GM12878 (cell line): Measurements from ENCODE around the gene SLC39A11. TPM values are rescaled to one million over a fixed set of nuclear protein-coding genes. Genes with fewer than 3 reads are reported as not detected.

ENCODE experiments used
- ATAC-seq: fragments of 200-7000 bp; cut with Tn5 transposase; 3 replicates; pipeline ENCODE4 v1.9.1; 2020; ENCODE audit warnings: mild to moderate bottlenecking, moderate library complexity
- BruUV-seq: library from RNA; stranded (reverse); fragments of 400-500 nt; replicated peaks from 2 replicates; lab custom pipeline; 2021; lab: Mats Ljungman, UMichigan
- CTCF ChIA-PET: fragments of 300-600 bp; sonication (Branson Sonifier 250); formaldehyde crosslinking; extraction: SDS; loops from one replicate; lab custom pipeline; 2021; ENCODE audit warnings: inconsistent platforms; lab: Yijun Ruan, JAX
- POLR2A ChIA-PET: fragments of 350-600 bp; formaldehyde crosslinking; extraction: SDS; loops from one replicate; lab custom pipeline; 2021; ENCODE audit warnings: inconsistent platforms; lab: Charles Lee
- RAD21 ChIA-PET: fragments of 300-600 bp; sonication (Branson Sonifier 250); formaldehyde crosslinking; loops from one replicate; lab custom pipeline; 2023; ENCODE audit warnings: antibody characterized with exemption; ENCODE audit not compliant: unreplicated experiment; lab: Charles Lee
- SMC1A ChIA-PET: fragments of 300-600 bp; sonication (Branson Sonifier 250); formaldehyde crosslinking; loops from one replicate; lab custom pipeline; 2023; ENCODE audit not compliant: unreplicated experiment, uncharacterized antibody; lab: Charles Lee
- DNase-seq: peaks from one replicate; pipeline ENCODE4 v3.0.0-alpha.2; 2011; ENCODE audit warnings: low read depth, low spot score
- FAIRE-seq: peaks from 3 replicates; lab custom pipeline; 2011; peaks lifted over from hg19 to GRCh38; lab: Jason Lieb, UNC
- H2AFZ ChIP-seq: 2 replicates; pipeline ENCODE4 v1.6.0; 2011; ENCODE audit warnings: low read depth, low read length, control low read depth; ENCODE audit not compliant: control insufficient read depth
- H3K27ac ChIP-seq: 2 replicates; pipeline ENCODE4 v1.5.1; 2011; ENCODE audit warnings: control low read depth; ENCODE audit not compliant: control insufficient read depth, insufficient read depth
- H3K27me3 ChIP-seq, 2 experiments: replicated peaks in 1 of 2; 2 replicates each; pipeline versions ENCODE4 v1.6.0 to v1.6.1; 2011; ENCODE audit warnings: low read length in 1 of 2; ENCODE audit not compliant: control insufficient read depth in 2 of 2, insufficient read depth in 2 of 2
- H3K36me3 ChIP-seq, 2 experiments: 2 replicates each; pipeline ENCODE4 v1.5.1; 2011; ENCODE audit warnings: low read length in 1 of 2; ENCODE audit not compliant: control insufficient read depth in 2 of 2, insufficient read depth in 2 of 2
- H3K4me1 ChIP-seq: 2 replicates; pipeline ENCODE4 v1.6.1; 2011; ENCODE audit warnings: mild to moderate bottlenecking, low read length, moderate library complexity, mixed read lengths; ENCODE audit not compliant: control insufficient read depth, insufficient read depth
- H3K4me2 ChIP-seq: 2 replicates; pipeline ENCODE4 v1.6.0; 2011; ENCODE audit warnings: control low read depth; ENCODE audit not compliant: control insufficient read depth, insufficient read depth
- H3K4me3 ChIP-seq: fragments of 200-600 bp; sonication (generic); 2 replicates; pipeline ENCODE4 v1.5.1; 2016
- H3K79me2 ChIP-seq: 2 replicates; pipeline ENCODE4 v1.6.0; 2011; ENCODE audit warnings: low read length; ENCODE audit not compliant: control insufficient read depth, insufficient read depth
- H3K9ac ChIP-seq: 2 replicates; pipeline ENCODE4 v1.8.0; 2011; ENCODE audit warnings: low read length, control low read depth, mixed read lengths; ENCODE audit not compliant: control insufficient read depth, insufficient read depth
- H3K9me3 ChIP-seq: replicated peaks from 3 replicates; pipeline ENCODE4 v1.5.1; 2011; ENCODE audit warnings: mild to moderate bottlenecking, low read length; ENCODE audit not compliant: control insufficient read depth, insufficient read depth
- H4K20me1 ChIP-seq: 2 replicates; pipeline ENCODE4 v1.6.0; 2011; ENCODE audit not compliant: control insufficient read depth, insufficient read depth
- BHLHE40 ChIP-seq, 2 experiments: fragments of 450-650 bp in 1 of 2; IDR thresholded peaks; 2 replicates each; pipeline ENCODE4 v1.6.1; 2011 to 2017; ENCODE audit warnings: low read depth in 2 of 2, borderline replicate concordance in 1 of 2, improper control_type of control experiment in 1 of 2, low read length in 1 of 2, mild to moderate bottlenecking in 1 of 2
- DPF2 ChIP-seq: fragments of 450-650 bp; IDR thresholded peaks from 2 replicates; pipeline ENCODE4 v1.6.1; 2017; ENCODE audit warnings: mild to moderate bottlenecking
- EGR1 ChIP-seq, 2 experiments: IDR thresholded peaks; 1 replicate in 1 of 2; 2 replicates in 1 of 2; pipeline ENCODE4 v1.6.1; 2011 to 2012; ENCODE audit warnings: low read depth in 2 of 2, low read length in 2 of 2, borderline replicate concordance in 1 of 2, mild to moderate bottlenecking in 1 of 2, moderate library complexity in 1 of 2
- FOXK2 ChIP-seq: fragments of 450-650 bp; IDR thresholded peaks from 2 replicates; pipeline ENCODE4 v1.6.1; 2017; ENCODE audit warnings: mild to moderate bottlenecking, moderate library complexity
- GATAD2B ChIP-seq: fragments of 450-650 bp; conservative IDR thresholded peaks from 2 replicates; pipeline ENCODE4 v1.6.1; 2017; ENCODE audit warnings: low read depth, mild to moderate bottlenecking, moderate library complexity
- KLF5 ChIP-seq: fragments of 450-650 bp; IDR thresholded peaks from 2 replicates; pipeline ENCODE4 v1.6.1; 2014; ENCODE audit warnings: mild to moderate bottlenecking; ENCODE audit not compliant: partially characterized antibody
- NFYB ChIP-seq: IDR thresholded peaks from 2 replicates; pipeline ENCODE4 v1.6.1; 2011; ENCODE audit warnings: low read depth, mild to moderate bottlenecking, low read length, improper control_type of control experiment, moderate library complexity; ENCODE audit not compliant: insufficient read depth
- NR2C2 ChIP-seq: IDR thresholded peaks from 2 replicates; pipeline ENCODE4 v1.6.1; 2011; ENCODE audit warnings: borderline replicate concordance, low read depth; ENCODE audit not compliant: control insufficient read depth, insufficient read length
- PAX5 ChIP-seq: IDR thresholded peaks from 2 replicates; pipeline ENCODE4 v1.6.1; 2011; ENCODE audit warnings: low read depth, low read length, borderline replicate concordance
- RAD21 ChIP-seq: IDR thresholded peaks from 2 replicates; pipeline ENCODE4 v1.6.1; 2011; ENCODE audit warnings: mild to moderate bottlenecking, low read depth, low read length, moderate library complexity; ENCODE audit not compliant: insufficient read depth
- TAF1 ChIP-seq: IDR thresholded peaks from 2 replicates; pipeline ENCODE4 v1.6.1; 2011; ENCODE audit warnings: mild to moderate bottlenecking, low read depth, low read length, borderline replicate concordance
- ZNF207 ChIP-seq: fragments of 450-650 bp; IDR thresholded peaks from 2 replicates; pipeline ENCODE4 v1.6.1; 2014; ENCODE audit warnings: antibody characterized with exemption, mild to moderate bottlenecking, borderline replicate concordance
- ZNF622 ChIP-seq: fragments of 450-650 bp; IDR thresholded peaks from 2 replicates; pipeline ENCODE4 v1.6.1; 2017; ENCODE audit warnings: mild to moderate bottlenecking, inconsistent platforms
- WGBS: methylation state at CpG from one replicate; pipeline ENCODE4 v1.1.6; 2016; ENCODE audit warnings: low lambda C conversion rate; ENCODE audit not compliant: insufficient replicate concordance, insufficient coverage; ENCODE audit errors: missing lambda C conversion rate; 5-methylcytosine and 5-hydroxymethylcytosine counted together
- in situ Hi-C: fragments of 300-500 bp; cut with MboI; formaldehyde crosslinking; loops from 9 replicates; pipeline ENCODE4 v1.14.3; 2018; ENCODE audit warnings: mixed read lengths
- intact Hi-C: fragments of 100-400 bp; cut with micrococcal nuclease; formaldehyde crosslinking; loops from one replicate; pipeline ENCODE4 v1.14.2; 2022; ENCODE audit not compliant: unreplicated experiment
- polyA plus RNA-seq, 11 experiments: library from polyadenylated mRNA; depleted of rRNA in 4 of 11; unstranded in 6 of 11; stranded (reverse) in 5 of 11; fragments of >200 nt; fragmentation: Nextera tagmentation in 4 of 11; fragmentation: Illumina TruSeq in 1 of 11; extraction: Ambion mirVana in 4 of 11; extraction: Trizol in 1 of 11; gene quantifications; 1 replicate in 1 of 11; 2 replicates in 10 of 11; pipeline versions ENCODE4 v1.2.1 to v1.2.3, GENCODE V29; 2011 to 2016; ENCODE audit warnings: inconsistent platforms in 2 of 11, missing spikeins in 2 of 11, low read depth in 1 of 11
- total RNA-seq, 4 experiments: library from RNA; depleted of rRNA in 3 of 4; stranded (reverse); fragments of >200 nt in 3 of 4; fragmentation: Illumina TruSeq in 1 of 4; extraction: Trizol in 1 of 4; gene quantifications; 2 replicates each; pipeline versions ENCODE4 v1.2.1 to v1.2.3, GENCODE V29; 2013 to 2021
- TF ChIP-seq, protein P1 (sequence below): fragments of 450-650 bp; IDR thresholded peaks from 2 replicates; pipeline ENCODE4 v1.6.1; 2014; ENCODE audit warnings: mild to moderate bottlenecking
- TF ChIP-seq, protein P2 (sequence below), 3 experiments: IDR thresholded peaks in 2 of 3; conservative IDR thresholded peaks in 1 of 3; 2 replicates each; pipeline ENCODE4 v1.5.1; 2011; ENCODE audit warnings: low read depth in 3 of 3, low read length in 3 of 3, mild to moderate bottlenecking in 3 of 3, control low read depth in 2 of 3, moderate library complexity in 2 of 3, inconsistent platforms in 1 of 3, mixed read lengths in 1 of 3; ENCODE audit not compliant: control insufficient read depth in 2 of 3, insufficient read depth in 1 of 3; ENCODE audit errors: extremely low read depth in 1 of 3
- TF ChIP-seq, protein P3 (sequence below): IDR thresholded peaks from 2 replicates; pipeline ENCODE4 v1.6.1; 2012; ENCODE audit warnings: low read depth, low read length, improper control_type of control experiment

The SLC39A11 gene
- total and polyA plus RNA-seq, 10 of the 15 experiments (the other 5 are each of a cell fraction or from before 2014, with no cell fraction given) = 8.6 to 23.8 (median 14.0) TPM

DNA sequence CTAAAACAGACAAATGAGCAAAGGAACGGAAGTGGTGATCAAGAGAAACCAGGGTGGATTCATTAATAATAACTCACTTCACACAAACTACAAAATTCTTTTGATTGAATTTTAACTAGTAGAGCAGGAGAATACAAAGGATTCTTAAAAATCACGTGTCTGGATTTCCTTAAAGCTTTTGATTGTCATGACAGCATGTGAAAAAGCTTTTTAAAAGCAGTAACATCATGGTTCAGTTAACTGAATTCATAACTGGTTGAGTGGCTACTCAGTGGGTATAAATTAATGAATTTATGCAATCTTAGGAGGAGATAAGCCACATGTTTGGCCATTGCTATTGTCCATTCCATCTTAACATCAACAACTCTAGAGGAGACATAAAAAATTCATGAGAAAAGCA lies 333.2 kb downstream of the SLC39A11 start (continued):
- no peak for TF ChIP-seq NFYB
- no peak for TF ChIP-seq EGR1 (IDR thresholded peaks at IDR 0.05; ENCODE audit: borderline replicate concordance in 1 of 2, low read depth in 2 of 2, low read length in 2 of 2)
- TF ChIP-seq RAD21 = no peak
- TF ChIP-seq GATAD2B = no peak
- TF ChIP-seq ZNF622 = no peak
- TF ChIP-seq FOXK2 = no peak
- TF ChIP-seq, all 136 proteins: peak for 0

DNA sequence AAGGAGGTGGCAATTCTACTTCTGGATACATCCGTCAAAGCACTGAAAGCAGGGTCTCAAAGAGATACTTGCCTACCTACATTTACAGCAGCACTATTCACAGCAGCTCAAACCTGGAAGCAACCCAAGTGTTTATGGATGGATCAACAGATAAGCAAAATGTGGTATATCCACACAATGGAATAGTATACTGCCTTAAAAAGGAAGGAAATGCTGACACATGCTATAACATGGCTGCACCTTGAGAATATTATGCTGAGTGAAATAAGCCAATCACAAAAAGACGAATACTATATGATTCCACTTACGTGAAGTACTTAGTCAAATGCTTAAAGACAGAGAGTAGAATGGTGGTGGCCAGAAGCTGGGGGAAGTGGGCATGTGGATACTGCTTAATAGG lies 336.2 kb downstream of the SLC39A11 start:
- ATAC-seq (no peak), DNase-seq (no peak), FAIRE-seq (no peak)
- Histone ChIP-seq H3K9ac (no peak overlapping the region), H3K27me3 (no peaks in the 10 kb centered on the region), H4K20me1 (no peaks in the 10 kb centered on the region), H3K4me3 (no peak overlapping the region), H3K4me2 (no peak overlapping the region), H3K79me2 (no peaks in the 10 kb centered on the region), H2AFZ (no peak overlapping the region), H3K4me1 (no peaks in the 10 kb centered on the region), H3K36me3 (no peaks in the 10 kb centered on the region), H3K9me3 (no peaks in the 10 kb centered on the region), H3K27ac (no peak overlapping the region)
- WGBS = 93% methylated on average over 3 of the region's 3 CpGs
- in situ Hi-C loops (no loop called here), intact Hi-C loops (no loop called here)
- ChIA-PET CTCF (no interaction called here), RAD21 (no interaction called here), POLR2A (no interaction called here), SMC1A (no interaction called here)
- TF ChIP-seq, protein P1, sequence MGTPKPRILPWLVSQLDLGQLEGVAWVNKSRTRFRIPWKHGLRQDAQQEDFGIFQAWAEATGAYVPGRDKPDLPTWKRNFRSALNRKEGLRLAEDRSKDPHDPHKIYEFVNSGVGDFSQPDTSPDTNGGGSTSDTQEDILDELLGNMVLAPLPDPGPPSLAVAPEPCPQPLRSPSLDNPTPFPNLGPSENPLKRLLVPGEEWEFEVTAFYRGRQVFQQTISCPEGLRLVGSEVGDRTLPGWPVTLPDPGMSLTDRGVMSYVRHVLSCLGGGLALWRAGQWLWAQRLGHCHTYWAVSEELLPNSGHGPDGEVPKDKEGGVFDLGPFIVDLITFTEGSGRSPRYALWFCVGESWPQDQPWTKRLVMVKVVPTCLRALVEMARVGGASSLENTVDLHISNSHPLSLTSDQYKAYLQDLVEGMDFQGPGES = no peak
- no peak for TF ChIP-seq PAX5
- TF ChIP-seq KLF5 = no peak
- TF ChIP-seq, protein P2, sequence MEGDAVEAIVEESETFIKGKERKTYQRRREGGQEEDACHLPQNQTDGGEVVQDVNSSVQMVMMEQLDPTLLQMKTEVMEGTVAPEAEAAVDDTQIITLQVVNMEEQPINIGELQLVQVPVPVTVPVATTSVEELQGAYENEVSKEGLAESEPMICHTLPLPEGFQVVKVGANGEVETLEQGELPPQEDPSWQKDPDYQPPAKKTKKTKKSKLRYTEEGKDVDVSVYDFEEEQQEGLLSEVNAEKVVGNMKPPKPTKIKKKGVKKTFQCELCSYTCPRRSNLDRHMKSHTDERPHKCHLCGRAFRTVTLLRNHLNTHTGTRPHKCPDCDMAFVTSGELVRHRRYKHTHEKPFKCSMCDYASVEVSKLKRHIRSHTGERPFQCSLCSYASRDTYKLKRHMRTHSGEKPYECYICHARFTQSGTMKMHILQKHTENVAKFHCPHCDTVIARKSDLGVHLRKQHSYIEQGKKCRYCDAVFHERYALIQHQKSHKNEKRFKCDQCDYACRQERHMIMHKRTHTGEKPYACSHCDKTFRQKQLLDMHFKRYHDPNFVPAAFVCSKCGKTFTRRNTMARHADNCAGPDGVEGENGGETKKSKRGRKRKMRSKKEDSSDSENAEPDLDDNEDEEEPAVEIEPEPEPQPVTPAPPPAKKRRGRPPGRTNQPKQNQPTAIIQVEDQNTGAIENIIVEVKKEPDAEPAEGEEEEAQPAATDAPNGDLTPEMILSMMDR (IDR thresholded peaks at IDR 0.05 in 2 of 3, conservative IDR thresholded peaks at IDR 0.05 in 1 of 3; ENCODE audit: control insufficient read depth in 2 of 3, extremely low read depth in 1 of 3, insufficient read depth in 1 of 3, low read depth in 3 of 3, low read length in 3 of 3) = no peak
- TF ChIP-seq BHLHE40 (IDR thresholded peaks at IDR 0.05; ENCODE audit: borderline replicate concordance in 1 of 2, low read depth in 2 of 2, low read length in 1 of 2) = no peak
- no peak for TF ChIP-seq TAF1
- no peak for TF ChIP-seq NR2C2
- TF ChIP-seq ZNF207 = no peak
- no peak for TF ChIP-seq DPF2
- TF ChIP-seq, protein P3, sequence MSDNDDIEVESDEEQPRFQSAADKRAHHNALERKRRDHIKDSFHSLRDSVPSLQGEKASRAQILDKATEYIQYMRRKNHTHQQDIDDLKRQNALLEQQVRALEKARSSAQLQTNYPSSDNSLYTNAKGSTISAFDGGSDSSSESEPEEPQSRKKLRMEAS = no peak
- BruUV-seq = no TSS peak
